OCI-LY1 (cell line): ENCODE data around the gene MEGF6.

Experiments used
- H2AFZ ChIP-seq: fragments of 200-600 bp; sonication (generic), shearing (Covaris generic); 2 replicates; pipeline ENCODE4 v1.6.0; 2014; ENCODE audit warnings: antibody characterized with exemption, mild to moderate bottlenecking, low read length
- H3F3A ChIP-seq: fragments of 200-600 bp; sonication (generic), shearing (Covaris generic); 2 replicates; pipeline ENCODE4 v1.6.0; 2014; ENCODE audit warnings: mild to moderate bottlenecking, antibody characterized with exemption, low read length, moderate library complexity; ENCODE audit not compliant: insufficient read depth
- H3K27ac ChIP-seq: fragments of 200-600 bp; sonication (generic); 2 replicates; pipeline ENCODE4 v1.5.1; 2014; ENCODE audit warnings: low read length, mixed run types, mild to moderate bottlenecking, low read depth; ENCODE audit not compliant: poor library complexity, severe bottlenecking
- H3K27me3 ChIP-seq: fragments of 200-600 bp; sonication (generic); 2 replicates; pipeline ENCODE4 v1.6.0; 2014; ENCODE audit warnings: antibody characterized with exemption, mild to moderate bottlenecking, low read length, moderate library complexity; ENCODE audit not compliant: insufficient read depth
- H3K36me3 ChIP-seq: fragments of 200-600 bp; sonication (generic); 2 replicates; pipeline ENCODE4 v1.6.1; 2014; ENCODE audit warnings: mild to moderate bottlenecking, antibody characterized with exemption, low read length, moderate library complexity, mixed read lengths; ENCODE audit not compliant: insufficient read depth
- H3K4me1 ChIP-seq: fragments of 200-600 bp; sonication (generic); 2 replicates; pipeline ENCODE4 v1.5.1; 2014; ENCODE audit warnings: mild to moderate bottlenecking, low read length, moderate library complexity; ENCODE audit not compliant: insufficient read depth, severe bottlenecking
- H3K4me2 ChIP-seq: fragments of 200-600 bp; sonication (generic), shearing (Covaris generic); 2 replicates; pipeline ENCODE4 v1.6.1; 2014; ENCODE audit warnings: low read length
- H3K4me3 ChIP-seq: fragments of 200-600 bp; sonication (generic); 2 replicates; pipeline ENCODE4 v1.5.1; 2014; ENCODE audit warnings: low read length, low read depth, mild to moderate bottlenecking, mixed read lengths; ENCODE audit not compliant: poor library complexity, severe bottlenecking
- H3K79me2 ChIP-seq: fragments of 200-600 bp; shearing (Covaris generic); 2 replicates; pipeline ENCODE4 v1.6.1; 2016; ENCODE audit warnings: mixed run types, low read length, mixed read lengths; ENCODE audit not compliant: insufficient read depth
- H3K9ac ChIP-seq: fragments of 200-600 bp; sonication (generic), shearing (Covaris generic); 2 replicates; pipeline ENCODE4 v1.6.1; 2014; ENCODE audit warnings: mild to moderate bottlenecking, low read length, mixed read lengths
- H3K9me2 ChIP-seq: fragments of 200-600 bp; sonication (generic), shearing (Covaris generic); 2 replicates; pipeline ENCODE4 v1.6.1; 2014; ENCODE audit warnings: low read depth, mild to moderate bottlenecking, low read length, mixed read lengths
- H3K9me3 ChIP-seq: fragments of 200-600 bp; shearing (Covaris generic); 2 replicates; pipeline ENCODE4 v1.6.1; 2014; ENCODE audit warnings: low read length, mixed read lengths
- H4K20me1 ChIP-seq: fragments of 200-600 bp; sonication (generic), shearing (Covaris generic); 2 replicates; pipeline ENCODE4 v1.6.0; 2016; ENCODE audit warnings: mild to moderate bottlenecking, low read length; ENCODE audit not compliant: insufficient read depth
- CTCF ChIP-seq: fragments of 200-600 bp; sonication (generic), shearing (Covaris generic); IDR thresholded peaks from 2 replicates; pipeline ENCODE4 v1.5.1; 2017; ENCODE audit warnings: mild to moderate bottlenecking, antibody characterized with exemption, low read length, moderate library complexity, mixed read lengths
- EZH2 ChIP-seq: fragments of 200-600 bp; sonication (generic), shearing (Covaris generic); IDR thresholded peaks from 2 replicates; pipeline ENCODE4 v1.8.0; 2017; ENCODE audit warnings: borderline replicate concordance, mixed run types, mild to moderate bottlenecking, antibody characterized with exemption, low read length, moderate library complexity, mixed read lengths

Gene MEGF6

GRCh38 chr1:3496916-3497315, 114.4 kb downstream of the MEGF6 start:
- Histone ChIP-seq H3F3A (no peaks in the 10 kb centered on the region), H3K9me3 (no peaks in the 10 kb centered on the region), H3K4me2 (no peak overlapping the region), H3K79me2 (no peaks in the 10 kb centered on the region), H2AFZ (no peak overlapping the region), H3K9me2 (no peaks in the 10 kb centered on the region), H3K27me3 (no peaks in the 10 kb centered on the region), H3K27ac (no peak overlapping the region), H3K36me3 (no peaks in the 10 kb centered on the region), H3K9ac (no peak overlapping the region), H3K4me3 (no peak overlapping the region), H3K4me1 (no peaks in the 10 kb centered on the region), H4K20me1 (no peaks in the 10 kb centered on the region)
- no peak for TF ChIP-seq EZH2

GRCh38 chr1:3495776-3496745, 115.2 kb downstream of the MEGF6 start:
- Histone ChIP-seq H3K79me2 (no peaks in the 10 kb centered on the region), H3K4me2 (no peak overlapping the region), H3K27ac (no peak overlapping the region), H3K9ac (no peak overlapping the region), H3K27me3 (no peaks in the 10 kb centered on the region), H3K9me3 (no peaks in the 10 kb centered on the region), H3K36me3 (no peaks in the 10 kb centered on the region), H4K20me1 (no peaks in the 10 kb centered on the region), H3K9me2 (no peaks in the 10 kb centered on the region), H2AFZ (no peak overlapping the region), H3K4me3 (no peak overlapping the region), H3F3A (no peaks in the 10 kb centered on the region), H3K4me1 (no peaks in the 10 kb centered on the region)
- TF ChIP-seq EZH2 = no peak
- no peak for TF ChIP-seq CTCF

- Histone ChIP-seq H3K9me2 (no peaks in the 10 kb centered on the region), H3K9me3 (no peaks in the 10 kb centered on the region), H3K4me2 (no peak overlapping the region), H3K4me1 (no peaks in the 10 kb centered on the region), H3K79me2 (no peaks in the 10 kb centered on the region), H3K27ac (no peak overlapping the region), H4K20me1 (no peaks in the 10 kb centered on the region), H2AFZ (no peak overlapping the region), H3F3A (no peaks in the 10 kb centered on the region), H3K9ac (no peak overlapping the region), H3K36me3 (no peaks in the 10 kb centered on the region), H3K27me3 (no peaks in the 10 kb centered on the region), H3K4me3 (no peak overlapping the region)
- TF ChIP-seq EZH2 (no peak), CTCF (no peak)
Measured at GRCh38 chr1:3494321-3495308, 116.7 kb downstream of the MEGF6 start.
